H1 (cell line): ENCODE measurements around the gene SSB. TPM values are rescaled to one million over a fixed set of nuclear protein-coding genes. Genes with fewer than 3 reads are reported as not detected.

Source experiments
- RNF2 ChIP-seq: fragments of 200-900, 300-1000 bp; sonication (generic); IDR thresholded peaks from 2 replicates; pipeline ENCODE4 v1.7.1; 2016; ENCODE audit warnings: borderline replicate concordance, low read depth, mild to moderate bottlenecking, antibody characterized with exemption, low read length; ENCODE audit not compliant: poor library complexity, severe bottlenecking; ENCODE audit errors: missing control alignments
- polyA plus RNA-seq, 7 experiments: library from polyadenylated mRNA; depleted of rRNA in 3 of 7; stranded (reverse) in 5 of 7; unstranded in 2 of 7; fragments of >200 nt in 5 of 7; fragments of 200-250 nt in 2 of 7; gene quantifications; 1 replicate in 5 of 7; 2 replicates in 1 of 7; 4 replicates in 1 of 7; pipeline versions ENCODE4 v1.2.1 to v1.2.3, GENCODE V29; 2011 to 2013; ENCODE audit warnings: missing spikeins in 2 of 7, mixed read lengths in 2 of 7
- total RNA-seq: library from RNA; stranded (reverse); fragmentation: NEBNext Ultra II Directional; extraction: Animal tissue kit (Norgen Biotek cat#: 25700); gene quantifications from 2 replicates; pipeline ENCODE4 v1.2.1, GENCODE V29; 2021

Gene SSB
- total and polyA plus RNA-seq, 2 of the 8 experiments (the other 6 are each of a cell fraction or from before 2014, with no cell fraction given), result 60.8 to 270 TPM

- TF ChIP-seq RNF2, result no peak
Observed at GRCh38 chr2:169775765-169776164, 22.9 kb upstream of the SSB start (continued).
